ENCODE results near the gene TRAF1. TPM values are rescaled to one million over a fixed set of nuclear protein-coding genes. Genes with fewer than 3 reads are reported as not detected.

TRAF1 gene
- total and polyA plus RNA-seq, 3 donors from 2014 or later: 3.9 to 8.6 (median 6.5) TPM

GRCh38 chr9:120970244-120970643 lies 43.6 kb upstream of the TRAF1 start:
- WGBS, 2 donors: 62 to 82% methylated on average over 3 of the region's 3 CpGs
- intact Hi-C loops (cut with DNase I; ENCODE audit: low total_unique reads): no loop called here
- Histone ChIP-seq H3K4me3 (no peak overlapping the region), H3K27ac (no peak overlapping the region), H3K27me3 (no peaks in the 10 kb centered on the region), H3K9me3 (no peaks in the 10 kb centered on the region), H3K36me3 (ENCODE audit: low read depth, missing control alignments) (no peaks in the 10 kb centered on the region), H3K4me1 (peaks cover 25% of the 10 kb centered on the region)
- TF ChIP-seq POLR2A (IDR thresholded peaks at IDR 0.05) (no peak), CTCF (IDR thresholded peaks at IDR 0.05) (no peak)
- no peak for DNase-seq

- Histone ChIP-seq H3K4me1 (peaks cover 34% of the 10 kb centered on the region), H3K4me3 (no peak overlapping the region), H3K36me3 (ENCODE audit: low read depth, missing control alignments) (no peaks in the 10 kb centered on the region), H3K27me3 (no peaks in the 10 kb centered on the region), H3K9me3 (no peaks in the 10 kb centered on the region), H3K27ac (peak overlapping the region; percentile 79 to 84)
- WGBS, 2 donors: 33 to 38% methylated on average over 3 of the region's 3 CpGs
- intact Hi-C loops (cut with DNase I; ENCODE audit: low total_unique reads): no loop called here
- DNase-seq: no peak
- TF ChIP-seq CTCF (IDR thresholded peaks at IDR 0.05) (no peak), POLR2A (IDR thresholded peaks at IDR 0.05) (no peak)
Observed at GRCh38 chr9:120966013-120966369, 39.4 kb upstream of the TRAF1 start.

GRCh38 chr9:120965344-120966012 lies 38.9 kb upstream of the TRAF1 start:
- TF ChIP-seq POLR2A (IDR thresholded peaks at IDR 0.05) (no peak), CTCF (IDR thresholded peaks at IDR 0.05) (no peak)
- DNase-seq: peak; percentile 59
- intact Hi-C loops (cut with DNase I; ENCODE audit: low total_unique reads): no loop called here
- Histone ChIP-seq H3K9me3 (no peaks in the 10 kb centered on the region), H3K27me3 (no peaks in the 10 kb centered on the region), H3K4me3 (no peak overlapping the region), H3K27ac (peak overlapping the region; percentile 79 to 84), H3K4me1 (peaks cover 34% of the 10 kb centered on the region), H3K36me3 (ENCODE audit: low read depth, missing control alignments) (no peaks in the 10 kb centered on the region)
- WGBS, 2 donors: 43 to 59% methylated on average over 4 of the region's 4 CpGs

GRCh38 chr9:120961936-120962335 lies 35.3 kb upstream of the TRAF1 start:
- Histone ChIP-seq H3K36me3 (ENCODE audit: low read depth, missing control alignments) (no peaks in the 10 kb centered on the region), H3K4me1 (peaks cover 29% of the 10 kb centered on the region), H3K27ac (no peak overlapping the region), H3K4me3 (no peak overlapping the region), H3K9me3 (no peaks in the 10 kb centered on the region), H3K27me3 (no peaks in the 10 kb centered on the region)
- DNase-seq: no peak
- WGBS, 2 donors: 96% methylated on average over 3 of the region's 3 CpGs
- TF ChIP-seq CTCF (IDR thresholded peaks at IDR 0.05) (no peak), POLR2A (IDR thresholded peaks at IDR 0.05) (no peak)
- intact Hi-C loops (cut with DNase I; ENCODE audit: low total_unique reads): no loop called here

- no peak for DNase-seq
- H3K27ac ChIP-seq: no peak overlapping the region
- peaks cover 13% of the 10 kb centered on the region for H3K4me1 ChIP-seq
- no peaks in the 10 kb centered on the region for H3K36me3 ChIP-seq (ENCODE audit: low read depth, missing control alignments)
- H3K4me3 ChIP-seq: no peak overlapping the region
- no peaks in the 10 kb centered on the region for H3K27me3 ChIP-seq
- WGBS, 2 donors: 93 to 100% methylated on average over 1 of the region's 1 CpG
- no peaks in the 10 kb centered on the region for H3K9me3 ChIP-seq
- TF ChIP-seq CTCF (IDR thresholded peaks at IDR 0.05): no peak
- TF ChIP-seq POLR2A (IDR thresholded peaks at IDR 0.05): no peak
- intact Hi-C loops (cut with DNase I; ENCODE audit: low total_unique reads): no loop called here
Observed at GRCh38 chr9:120960001-120960400, 33.4 kb upstream of the TRAF1 start.

Measured in testis (tissue), 3 donors.